HepG2 (cell line): ENCODE measurements around the gene ETV6. TPM values are rescaled to one million over a fixed set of nuclear protein-coding genes. Genes with fewer than 3 reads are reported as not detected.

Experiments
- ATAC-seq: fragments of 200-7000 bp; cut with Tn5 transposase; 3 replicates; pipeline ENCODE4 v1.9.1; 2020; ENCODE audit warnings: mild to moderate bottlenecking, moderate library complexity
- BruUV-seq: library from RNA; stranded (reverse); fragments of 400-500 nt; replicated peaks from 2 replicates; lab custom pipeline; 2021; lab: Mats Ljungman, UMichigan
- CTCF ChIA-PET: fragments of 300-600 bp; formaldehyde crosslinking; extraction: SDS; loops from one replicate; lab custom pipeline; 2021; ENCODE audit warnings: low total read pairs, inconsistent platforms, low intra/inter-chr PET ratio; lab: Yijun Ruan, JAX
- POLR2A ChIA-PET: fragments of 350-600 bp; sonication (Branson Sonifier 250); formaldehyde crosslinking; loops from one replicate; lab custom pipeline; 2020; ENCODE audit warnings: antibody characterized with exemption, inconsistent platforms; lab: Yijun Ruan, JAX
- DNase-seq: peaks from one replicate; pipeline ENCODE4 v3.0.0-alpha.2; 2015; ENCODE audit warnings: low spot score
- FAIRE-seq: peaks from 3 replicates; lab custom pipeline; 2011; peaks lifted over from hg19 to GRCh38; lab: Jason Lieb, UNC
- H2AFZ ChIP-seq: one replicate; pipeline ENCODE4 v1.6.1; 2011; ENCODE audit warnings: low read length, inconsistent platforms
- H3K27ac ChIP-seq: fragments of 300-600 bp; 3 replicates; pipeline ENCODE4 v1.8.0; 2011; ENCODE audit warnings: mixed run types, mild to moderate bottlenecking, mixed read lengths, low read length, inconsistent platforms; ENCODE audit not compliant: insufficient read depth; ENCODE audit errors: extremely low read length
- H3K27me3 ChIP-seq, 2 experiments: fragments of 200-600 bp in 1 of 2; 2 replicates in 1 of 2; 3 replicates in 1 of 2; pipeline versions ENCODE4 v1.6.0 to v1.8.0; 2011; ENCODE audit warnings: low read length in 2 of 2, mild to moderate bottlenecking in 2 of 2, moderate library complexity in 2 of 2, inconsistent platforms in 1 of 2; ENCODE audit not compliant: insufficient read depth in 2 of 2, control insufficient read depth in 1 of 2
- H3K36me3 ChIP-seq, 2 experiments: fragments of 200-600 bp in 1 of 2; replicated peaks in 1 of 2; 2 replicates in 1 of 2; 3 replicates in 1 of 2; pipeline versions ENCODE4 v1.5.1 to v1.8.0; 2011; ENCODE audit warnings: low read length in 2 of 2, inconsistent platforms in 1 of 2; ENCODE audit not compliant: insufficient read depth in 2 of 2, control insufficient read depth in 1 of 2
- H3K4me1 ChIP-seq: 2 replicates; pipeline ENCODE4 v1.5.1; 2012; ENCODE audit warnings: low read length, inconsistent platforms; ENCODE audit not compliant: insufficient read depth
- H3K4me2 ChIP-seq: 2 replicates; pipeline ENCODE4 v1.6.0; 2011; ENCODE audit warnings: low read depth, low read length, inconsistent platforms
- H3K4me3 ChIP-seq, 3 experiments: fragments of 200-600 bp in 1 of 3; sonication (generic), shearing (Covaris generic) in 1 of 3; replicated peaks in 1 of 3; 2 replicates each; pipeline ENCODE4 v1.5.1; 2011 to 2016; ENCODE audit warnings: low read length in 3 of 3, inconsistent platforms in 2 of 3, low read depth in 2 of 3, mild to moderate bottlenecking in 2 of 3, control low read depth in 1 of 3, mixed read lengths in 1 of 3; ENCODE audit not compliant: insufficient read depth in 1 of 3
- H3K79me2 ChIP-seq: one replicate; pipeline ENCODE4 v1.6.1; 2011; ENCODE audit warnings: low read length, inconsistent platforms; ENCODE audit not compliant: insufficient read depth
- H3K9ac ChIP-seq: 2 replicates; pipeline ENCODE4 v1.6.0; 2011; ENCODE audit warnings: mild to moderate bottlenecking, low read depth, low read length, inconsistent platforms; ENCODE audit not compliant: insufficient read depth
- H3K9me3 ChIP-seq: 2 replicates; pipeline ENCODE4 v1.5.1; 2012; ENCODE audit warnings: mild to moderate bottlenecking, low read length
- H4K20me1 ChIP-seq: 2 replicates; pipeline ENCODE4 v1.6.0; 2011; ENCODE audit warnings: inconsistent platforms, mild to moderate bottlenecking, low read length, moderate library complexity; ENCODE audit not compliant: insufficient read depth
- ASH2L ChIP-seq: fragments of 300-600, 200-600 bp; sonication (generic); IDR thresholded peaks from 2 replicates; pipeline ENCODE4 v1.7.0; 2017; ENCODE audit warnings: low read depth, mild to moderate bottlenecking, moderate library complexity, mixed read lengths, low read length; ENCODE audit not compliant: insufficient read length
- FOXK2 ChIP-seq: fragments of 450-650 bp; IDR thresholded peaks from 2 replicates; pipeline ENCODE4 v1.6.1; 2016
- JDP2 ChIP-seq: sonication (generic); formaldehyde crosslinking; IDR thresholded peaks from 2 replicates; pipeline ENCODE4 v1.8.1; 2022; ENCODE audit warnings: missing genetic modification reagents, borderline replicate concordance
- NFYB ChIP-seq: sonication (generic); formaldehyde crosslinking; IDR thresholded peaks from 2 replicates; pipeline ENCODE4 v1.4.0; 2020; ENCODE audit warnings: missing genetic modification reagents
- NR2F6 ChIP-seq, 2 experiments: IDR thresholded peaks; 2 replicates each; pipeline ENCODE4 v1.6.1; 2016; ENCODE audit warnings: antibody characterized with exemption in 1 of 2, mild to moderate bottlenecking in 1 of 2
- RFX3 ChIP-seq: IDR thresholded peaks from 2 replicates; pipeline ENCODE4 v1.6.1; 2016; ENCODE audit warnings: missing biosample characterization, missing genetic modification reagents
- TAF15 ChIP-seq: fragments of 200-400 bp; formaldehyde crosslinking; IDR thresholded peaks from one replicate; pipeline ENCODE4 v1.6.1; 2018; ENCODE audit warnings: mild to moderate bottlenecking, low read depth, low read length; ENCODE audit not compliant: poor library complexity, severe bottlenecking
- ZNF7 ChIP-seq: IDR thresholded peaks from 2 replicates; pipeline ENCODE4 v1.6.1; 2016; ENCODE audit warnings: missing biosample characterization, missing genetic modification reagents
- WGBS: methylation state at CpG from one replicate; pipeline ENCODE4 v1.1.6; 2017; ENCODE audit warnings: low lambda C conversion rate; 5-methylcytosine and 5-hydroxymethylcytosine counted together
- in situ Hi-C: cut with HindIII; loops from 2 replicates; pipeline ENCODE4 v1.10.0; 2017; ENCODE audit warnings: low pct_unique_long_range_greater_than_20kb; ENCODE audit not compliant: extremely low pct_ligation_motif_present
- intact Hi-C: fragments of 100-400 bp; cut with micrococcal nuclease; formaldehyde crosslinking; loops from one replicate; pipeline ENCODE4 v1.10.0; 2022; ENCODE audit not compliant: unreplicated experiment
- polyA plus RNA-seq, 8 experiments: library from polyadenylated mRNA; depleted of rRNA in 3 of 8; stranded (reverse) in 7 of 8; unstranded in 1 of 8; fragments of >200 nt; fragmentation: Illumina TruSeq in 4 of 8; extraction: Trizol in 4 of 8; gene quantifications; 2 replicates each; pipeline versions ENCODE4 v1.2.1 to v1.2.3, GENCODE V29; 2011 to 2016; ENCODE audit warnings: low read depth in 4 of 8, missing spikeins in 1 of 8, mixed read lengths in 1 of 8; ENCODE audit not compliant: insufficient read depth in 1 of 8
- total RNA-seq, 5 experiments: library from RNA; depleted of rRNA; stranded (reverse); fragments of >200 nt; fragmentation: Illumina TruSeq; extraction: Trizol; gene quantifications; 2 replicates each; pipeline ENCODE4 v1.2.3, GENCODE V29; 2016; ENCODE audit warnings: low read depth in 1 of 5
- TF ChIP-seq, protein P1 (sequence below): sonication (generic); formaldehyde crosslinking; IDR thresholded peaks from 2 replicates; pipeline ENCODE4 v1.5.0; 2020; ENCODE audit warnings: missing genetic modification reagents

The ETV6 gene
- total and polyA plus RNA-seq, 2 of the 13 experiments (the other 11 are each of a cell fraction or from before 2014, with no cell fraction given): 2.2 to 3.0 TPM

GRCh38 chr12:11697131-11697530, 47.7 kb downstream of the ETV6 start (continued):
- no peak for TF ChIP-seq ASH2L

- FAIRE-seq: no peak
- POLR2A ChIA-PET: no interaction called here
Observed at GRCh38 chr12:11697670-11698387, 48.4 kb downstream of the ETV6 start.

More at GRCh38 chr12:11697670-11698387, 48.4 kb downstream of the ETV6 start:
- H4K20me1 ChIP-seq: no peaks in the 10 kb centered on the region
- TF ChIP-seq, protein P1, sequence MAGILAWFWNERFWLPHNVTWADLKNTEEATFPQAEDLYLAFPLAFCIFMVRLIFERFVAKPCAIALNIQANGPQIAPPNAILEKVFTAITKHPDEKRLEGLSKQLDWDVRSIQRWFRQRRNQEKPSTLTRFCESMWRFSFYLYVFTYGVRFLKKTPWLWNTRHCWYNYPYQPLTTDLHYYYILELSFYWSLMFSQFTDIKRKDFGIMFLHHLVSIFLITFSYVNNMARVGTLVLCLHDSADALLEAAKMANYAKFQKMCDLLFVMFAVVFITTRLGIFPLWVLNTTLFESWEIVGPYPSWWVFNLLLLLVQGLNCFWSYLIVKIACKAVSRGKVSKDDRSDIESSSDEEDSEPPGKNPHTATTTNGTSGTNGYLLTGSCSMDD (CRISPR knock-in tag): no peak
- no peak for TF ChIP-seq NFYB (CRISPR knock-in tag)
- TF ChIP-seq FOXK2: no peak
- TF ChIP-seq ZNF7 (CRISPR knock-in tag): no peak
- no peak for TF ChIP-seq TAF15
- no peak for TF ChIP-seq NR2F6 (IDR thresholded peaks at IDR 0.05)
- no peak for TF ChIP-seq NR2F6 (CRISPR knock-in tag; IDR thresholded peaks at IDR 0.05)
- TF ChIP-seq RFX3 (CRISPR knock-in tag): no peak
- TF ChIP-seq JDP2 (CRISPR knock-in tag): no peak
- no peaks in the 10 kb centered on the region for H3K9me3 ChIP-seq
- 93% methylated on average over 3 of the region's 3 CpGs for WGBS
- no peaks in the 10 kb centered on the region for H3K27me3 ChIP-seq
- CTCF ChIA-PET: no interaction called here
- ATAC-seq: no peak
- DNase-seq: no peak
- no peak overlapping the region for H2AFZ ChIP-seq
- H3K4me2 ChIP-seq: no peak overlapping the region
- no TSS peak for BruUV-seq
- intact Hi-C loops (no loop called here), in situ Hi-C loops (no loop called here)
- H3K4me1 ChIP-seq: peaks cover 52% of the 10 kb centered on the region
- H3K9ac ChIP-seq: no peak overlapping the region
- H3K36me3 ChIP-seq: no peaks in the 10 kb centered on the region
- no peak overlapping the region for H3K27ac ChIP-seq
- H3K79me2 ChIP-seq: no peaks in the 10 kb centered on the region
- no peak overlapping the region for H3K4me3 ChIP-seq
